Activated B cell treated with CpG ODN at 0.5 μM for 24 hours (primary cell): Measurements from ENCODE around the gene ATP8B1. TPM values are rescaled to one million over a fixed set of nuclear protein-coding genes. Genes with fewer than 3 reads are reported as not detected.

Source experiments
- ATAC-seq: fragments of 200-7000 bp; cut with Tn5 transposase; one replicate; pipeline ENCODE4 v1.10.0; 2021; ENCODE audit warnings: low read depth, mild to moderate bottlenecking, moderate library complexity
- CTCF ChIA-PET: fragments of 350-600 bp; sonication (Branson Sonifier 250); formaldehyde crosslinking; loops from one replicate; lab custom pipeline; 2021; ENCODE audit warnings: antibody characterized with exemption; lab: Charles Lee
- POLR2A ChIA-PET: fragments of 350-600 bp; sonication (Branson Sonifier 250); formaldehyde crosslinking; loops from one replicate; lab custom pipeline; 2021; ENCODE audit warnings: antibody characterized with exemption; lab: Charles Lee
- DNase-seq: peaks from one replicate; pipeline ENCODE4 v3.0.0; 2022
- H3K27ac Mint-ChIP-seq: one replicate; pipeline ENCODE4 v1.8.0; 2020; ENCODE audit warnings: mixed read lengths
- H3K27me3 Mint-ChIP-seq: one replicate; pipeline ENCODE4 v1.8.0; 2021; ENCODE audit warnings: mixed read lengths
- H3K36me3 Mint-ChIP-seq: one replicate; pipeline ENCODE4 v1.8.0; 2021; ENCODE audit warnings: low read depth, mixed read lengths
- H3K4me1 Mint-ChIP-seq: one replicate; pipeline ENCODE4 v1.8.0; 2021; ENCODE audit warnings: mixed read lengths
- H3K4me3 Mint-ChIP-seq: one replicate; pipeline ENCODE4 v1.8.0; 2020; ENCODE audit warnings: mild to moderate bottlenecking, mixed read lengths
- H3K9me3 Mint-ChIP-seq: one replicate; pipeline ENCODE4 v1.8.0; 2020; ENCODE audit warnings: mixed read lengths
- intact Hi-C: fragments of 100-400 bp; cut with micrococcal nuclease; formaldehyde crosslinking; loops from one replicate; pipeline ENCODE4 v1.15.1; 2024
- total RNA-seq: library from RNA; stranded (reverse); gene quantifications from 2 replicates; pipeline ENCODE4 v1.2.3, GENCODE V29; 2022
- TF ChIP-seq, protein P1 (sequence below): fragments of 200-600 bp; IDR thresholded peaks from one replicate; pipeline ENCODE4 v1.8.0; 2022; ENCODE audit warnings: antibody characterized with exemption, mild to moderate bottlenecking

ATP8B1 gene
- total RNA-seq, 1 donor from 2014 or later = 0.69 TPM

- H3K4me1 Mint-ChIP-seq = peaks cover 51% of the 10 kb centered on the region
- ChIA-PET CTCF (no interaction called here), POLR2A (interaction anchor here (0.6 to 0.7 kb wide), 2 partner anchors 24 to 898 kb away, joined by 3 to 9 read pairs; no protein-coding TSS in a partner anchor)
Observed at GRCh38 chr18:57659460-57660102, 143.5 kb downstream of the ATP8B1 start.

GRCh38 chr18:57657542-57657941, 145.6 kb downstream of the ATP8B1 start:
- H3K27ac Mint-ChIP-seq = no peak overlapping the region
- H3K27me3 Mint-ChIP-seq = no peaks in the 10 kb centered on the region
- ATAC-seq = no peak
- H3K36me3 Mint-ChIP-seq = peaks cover 40% of the 10 kb centered on the region
- no peak overlapping the region for H3K4me3 Mint-ChIP-seq
- TF ChIP-seq, protein P1, sequence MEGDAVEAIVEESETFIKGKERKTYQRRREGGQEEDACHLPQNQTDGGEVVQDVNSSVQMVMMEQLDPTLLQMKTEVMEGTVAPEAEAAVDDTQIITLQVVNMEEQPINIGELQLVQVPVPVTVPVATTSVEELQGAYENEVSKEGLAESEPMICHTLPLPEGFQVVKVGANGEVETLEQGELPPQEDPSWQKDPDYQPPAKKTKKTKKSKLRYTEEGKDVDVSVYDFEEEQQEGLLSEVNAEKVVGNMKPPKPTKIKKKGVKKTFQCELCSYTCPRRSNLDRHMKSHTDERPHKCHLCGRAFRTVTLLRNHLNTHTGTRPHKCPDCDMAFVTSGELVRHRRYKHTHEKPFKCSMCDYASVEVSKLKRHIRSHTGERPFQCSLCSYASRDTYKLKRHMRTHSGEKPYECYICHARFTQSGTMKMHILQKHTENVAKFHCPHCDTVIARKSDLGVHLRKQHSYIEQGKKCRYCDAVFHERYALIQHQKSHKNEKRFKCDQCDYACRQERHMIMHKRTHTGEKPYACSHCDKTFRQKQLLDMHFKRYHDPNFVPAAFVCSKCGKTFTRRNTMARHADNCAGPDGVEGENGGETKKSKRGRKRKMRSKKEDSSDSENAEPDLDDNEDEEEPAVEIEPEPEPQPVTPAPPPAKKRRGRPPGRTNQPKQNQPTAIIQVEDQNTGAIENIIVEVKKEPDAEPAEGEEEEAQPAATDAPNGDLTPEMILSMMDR = no peak
- intact Hi-C loops = no loop called here
- CTCF ChIA-PET = no interaction called here
- peaks cover 36% of the 10 kb centered on the region for H3K4me1 Mint-ChIP-seq
- peaks cover 3% of the 10 kb centered on the region for H3K9me3 Mint-ChIP-seq
- POLR2A ChIA-PET = interaction anchor here (0.6 kb wide), 1 partner anchor 1049 kb away, joined by 6 read pairs; no protein-coding TSS in a partner anchor
- DNase-seq = no peak

More at GRCh38 chr18:57659460-57660102, 143.5 kb downstream of the ATP8B1 start:
- ATAC-seq (no peak), DNase-seq (no peak)
- H3K27ac Mint-ChIP-seq = no peak overlapping the region
- intact Hi-C loops = no loop called here
- peaks cover 3% of the 10 kb centered on the region for H3K9me3 Mint-ChIP-seq
- H3K4me3 Mint-ChIP-seq = no peak overlapping the region
- TF ChIP-seq, protein P1 = no peak
- no peaks in the 10 kb centered on the region for H3K27me3 Mint-ChIP-seq
- peaks cover 24% of the 10 kb centered on the region for H3K36me3 Mint-ChIP-seq

- TF ChIP-seq, protein P1 = no peak
- ATAC-seq = peak; percentile 25
- ChIA-PET POLR2A (interaction anchor here (0.8 kb wide), 1 partner anchor 28 kb away, joined by 3 read pairs; no protein-coding TSS in a partner anchor), CTCF (no interaction called here)
- Mint-ChIP-seq H3K27ac (no peak overlapping the region), H3K4me3 (no peak overlapping the region), H3K9me3 (peaks cover 3% of the 10 kb centered on the region), H3K36me3 (peaks cover 44% of the 10 kb centered on the region), H3K4me1 (peaks cover 39% of the 10 kb centered on the region), H3K27me3 (no peaks in the 10 kb centered on the region)
- DNase-seq = no peak
- intact Hi-C loops = no loop called here
Observed at GRCh38 chr18:57655740-57656139, 147.4 kb downstream of the ATP8B1 start.

GRCh38 chr18:57651914-57652313, 151.2 kb downstream of the ATP8B1 start:
- Mint-ChIP-seq H3K27me3 (no peaks in the 10 kb centered on the region), H3K4me1 (peaks cover 41% of the 10 kb centered on the region), H3K27ac (no peak overlapping the region), H3K4me3 (no peak overlapping the region), H3K9me3 (peaks cover 3% of the 10 kb centered on the region), H3K36me3 (peaks cover 45% of the 10 kb centered on the region)
- intact Hi-C loops = no loop called here
- ATAC-seq = no peak
- ChIA-PET POLR2A (no interaction called here), CTCF (no interaction called here)
- DNase-seq = no peak
- TF ChIP-seq, protein P1 = no peak
